ENCODE results near the gene FAM81A.

DNA sequence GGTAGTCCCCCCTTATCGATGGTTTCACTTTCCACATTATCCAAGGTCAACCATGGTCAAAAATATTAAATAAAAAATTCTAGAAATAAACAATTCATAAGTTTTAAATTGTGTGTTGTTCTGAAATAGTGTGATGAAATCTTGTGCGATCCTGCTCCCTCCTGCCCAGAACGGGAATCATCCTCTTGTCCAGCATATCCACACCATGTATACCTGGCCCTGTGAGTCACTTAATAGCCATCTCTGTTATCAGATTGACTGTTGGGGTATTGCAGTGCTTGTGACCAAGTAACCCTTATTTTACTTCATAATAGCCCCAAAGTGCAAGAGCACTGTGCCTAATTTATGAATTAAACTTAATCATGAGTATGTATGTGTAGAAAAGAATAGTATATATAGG lies 19.1 kb downstream of the FAM81A start:
- no peak for TF ChIP-seq EZH2 (IDR thresholded peaks at IDR 0.05)
- TF ChIP-seq, protein P1, sequence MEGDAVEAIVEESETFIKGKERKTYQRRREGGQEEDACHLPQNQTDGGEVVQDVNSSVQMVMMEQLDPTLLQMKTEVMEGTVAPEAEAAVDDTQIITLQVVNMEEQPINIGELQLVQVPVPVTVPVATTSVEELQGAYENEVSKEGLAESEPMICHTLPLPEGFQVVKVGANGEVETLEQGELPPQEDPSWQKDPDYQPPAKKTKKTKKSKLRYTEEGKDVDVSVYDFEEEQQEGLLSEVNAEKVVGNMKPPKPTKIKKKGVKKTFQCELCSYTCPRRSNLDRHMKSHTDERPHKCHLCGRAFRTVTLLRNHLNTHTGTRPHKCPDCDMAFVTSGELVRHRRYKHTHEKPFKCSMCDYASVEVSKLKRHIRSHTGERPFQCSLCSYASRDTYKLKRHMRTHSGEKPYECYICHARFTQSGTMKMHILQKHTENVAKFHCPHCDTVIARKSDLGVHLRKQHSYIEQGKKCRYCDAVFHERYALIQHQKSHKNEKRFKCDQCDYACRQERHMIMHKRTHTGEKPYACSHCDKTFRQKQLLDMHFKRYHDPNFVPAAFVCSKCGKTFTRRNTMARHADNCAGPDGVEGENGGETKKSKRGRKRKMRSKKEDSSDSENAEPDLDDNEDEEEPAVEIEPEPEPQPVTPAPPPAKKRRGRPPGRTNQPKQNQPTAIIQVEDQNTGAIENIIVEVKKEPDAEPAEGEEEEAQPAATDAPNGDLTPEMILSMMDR (IDR thresholded peaks at IDR 0.05), result no peak
- no peak for TF ChIP-seq EZH2phosphoT487 (IDR thresholded peaks at IDR 0.05)
